Activated CD4-positive, alpha-beta T cell treated with anti-CD3 and anti-CD28 coated beads, Interleukin-2, Interleukin-4, amounts not matched to agents 100 ng/mL and 50 ng/mL, durations not matched to agents 16 hours and 8 hours (primary cell): ENCODE data around the gene TCL1A.

Experiments
- DNase-seq: peaks from one replicate; pipeline ENCODE4 v3.0.0-alpha.2; 2020; ENCODE audit warnings: low spot score

TCL1A gene

DNA sequence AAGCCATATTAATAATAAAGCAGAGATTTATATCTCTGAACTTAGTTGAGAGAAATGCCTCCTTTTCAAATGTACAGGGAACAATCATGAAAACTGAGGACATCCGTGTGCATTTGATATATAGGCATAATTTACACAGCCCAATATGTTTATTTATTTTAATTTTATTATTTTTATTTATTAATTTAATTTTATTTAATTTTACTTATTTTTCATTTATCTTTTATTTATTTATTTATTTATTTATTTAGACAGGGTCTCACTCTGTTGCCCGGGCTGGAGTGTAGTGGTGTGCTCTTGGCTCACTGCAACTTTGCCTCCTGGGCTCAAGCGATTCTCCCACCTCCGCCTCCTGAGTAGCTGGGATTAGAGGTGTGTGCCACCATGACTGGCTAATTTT is 8.4 kb downstream of the TCL1A start:
- no peak for DNase-seq

DNA sequence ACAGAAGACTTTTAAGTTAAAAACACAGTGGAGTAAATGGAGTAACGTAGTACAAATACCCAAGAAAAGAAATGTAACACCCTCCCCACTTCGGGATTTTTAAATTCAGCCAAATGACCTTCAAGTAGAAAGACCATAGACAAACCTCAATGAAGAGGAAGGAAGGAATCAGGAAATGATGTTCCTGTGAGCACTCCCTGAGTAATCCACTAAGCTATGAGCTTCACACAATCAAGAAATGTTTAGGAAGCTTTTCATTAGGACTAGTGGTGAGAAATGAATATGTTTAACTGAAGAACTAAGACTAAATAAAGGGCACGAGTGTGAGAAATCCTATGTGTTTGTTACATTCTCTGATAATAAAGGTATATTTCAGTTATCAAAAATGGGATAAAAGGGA is 10.1 kb downstream of the TCL1A start:
- DNase-seq: no peak

DNA sequence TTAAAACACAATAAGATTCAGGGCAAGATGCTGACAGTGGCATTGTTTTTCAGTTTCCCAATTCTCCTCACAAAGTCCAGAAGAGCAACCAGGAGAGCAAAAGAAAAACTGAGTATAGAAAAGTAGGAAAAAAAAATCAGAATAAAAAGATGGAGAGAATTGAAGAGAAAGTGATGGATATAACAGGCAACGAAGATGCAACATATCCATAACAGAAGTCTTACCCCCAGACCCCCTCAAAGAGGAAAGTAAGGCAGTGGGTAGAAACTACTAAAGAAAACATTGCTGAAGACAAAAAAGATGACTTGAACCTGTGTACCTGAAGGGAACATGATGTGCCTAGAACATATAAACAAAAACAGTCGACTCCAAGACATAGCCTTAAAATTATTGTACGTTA is 10.6 kb downstream of the TCL1A start:
- no peak for DNase-seq

DNA sequence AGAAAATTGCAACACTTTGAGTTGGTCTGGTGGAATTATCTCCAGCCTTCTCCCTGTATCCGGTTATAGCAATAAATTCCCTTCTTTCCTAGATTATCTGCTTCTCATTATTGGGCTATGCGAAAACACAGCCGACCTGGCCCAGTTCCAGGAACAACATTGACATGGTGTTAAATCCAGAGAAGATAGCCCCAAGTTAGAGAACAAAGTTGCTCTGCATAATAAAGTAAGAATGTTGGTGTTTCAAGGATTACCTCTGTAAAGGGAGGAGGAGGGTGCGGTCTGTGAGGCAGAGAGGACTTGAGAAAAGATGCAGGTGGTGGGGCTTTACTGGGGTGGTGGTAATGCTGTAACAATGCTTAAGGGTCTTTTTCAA is 12.1 kb downstream of the TCL1A start:
- DNase-seq: no peak

DNA sequence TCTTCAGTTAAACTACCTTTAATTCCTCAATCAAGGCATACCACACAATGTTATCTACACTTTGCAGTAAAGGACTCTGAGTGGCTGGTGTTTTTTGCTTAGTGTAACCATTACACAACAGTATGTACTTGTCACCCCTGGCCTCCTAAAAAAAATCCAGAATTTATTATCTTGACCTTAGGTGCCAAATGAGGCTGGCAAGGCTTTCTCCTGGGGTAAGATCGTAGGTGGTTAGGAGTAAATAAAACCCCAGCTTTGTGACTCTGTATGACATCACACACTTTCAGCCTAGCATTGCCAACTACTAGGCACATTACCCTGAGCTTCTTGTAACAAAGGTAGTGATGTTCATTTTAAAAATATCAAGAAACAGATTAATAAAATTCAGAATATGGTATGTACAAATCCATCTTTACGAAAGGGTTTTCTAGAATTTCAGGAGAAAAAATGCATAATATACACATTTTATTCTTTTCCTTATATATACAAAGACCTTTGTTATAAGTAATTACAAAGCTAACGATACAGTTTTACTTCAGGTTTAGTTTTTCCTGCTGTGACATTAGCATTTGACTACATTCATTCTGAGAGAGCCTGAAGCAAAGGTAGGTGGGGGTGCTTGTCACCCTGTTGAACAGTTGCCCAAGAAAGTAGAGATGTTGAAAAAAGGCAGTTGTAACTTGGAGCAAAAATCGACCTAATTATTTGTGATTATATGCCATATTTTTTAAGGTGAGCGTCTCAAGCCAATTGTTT is 13.5 kb downstream of the TCL1A start:
- no peak for DNase-seq

DNA sequence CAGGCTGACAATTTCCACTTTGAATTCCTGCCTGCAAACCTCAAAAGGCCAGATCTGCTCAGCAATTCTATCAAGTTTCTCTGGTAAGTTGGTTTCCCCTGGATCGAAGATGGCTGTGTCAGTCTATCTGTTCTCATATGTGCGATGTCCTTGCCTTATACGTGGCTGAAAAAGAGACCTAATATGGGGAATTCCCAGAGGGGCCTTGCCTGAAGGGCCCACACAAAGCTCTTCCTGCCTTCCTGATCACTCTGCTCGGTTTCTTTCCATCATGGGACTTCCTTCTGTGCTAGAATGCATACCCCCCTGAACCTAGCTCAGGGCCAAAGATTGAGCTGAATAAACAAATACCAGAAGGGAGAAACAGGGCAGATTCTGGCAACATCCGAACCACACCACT is 14.5 kb downstream of the TCL1A start:
- no peak for DNase-seq

DNA sequence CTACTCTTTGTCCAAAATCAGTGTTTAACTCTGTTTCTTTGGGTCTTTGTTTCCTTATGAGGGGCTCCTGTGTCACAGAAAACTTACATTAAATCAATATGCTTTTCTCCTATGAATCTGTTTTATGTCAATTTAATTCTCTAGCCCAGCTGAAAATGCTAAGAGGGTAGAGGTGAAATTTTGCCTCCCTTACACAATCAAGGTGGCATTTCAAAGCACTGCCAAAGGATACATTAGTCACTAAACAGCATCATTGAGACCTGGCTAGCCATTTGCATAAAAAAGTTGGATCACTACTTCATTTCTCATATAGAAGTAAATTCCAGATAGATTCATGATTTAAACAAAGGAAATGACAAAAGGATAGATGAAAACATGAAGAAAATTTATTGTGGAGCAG is 15.6 kb downstream of the TCL1A start:
- DNase-seq: no peak

DNA sequence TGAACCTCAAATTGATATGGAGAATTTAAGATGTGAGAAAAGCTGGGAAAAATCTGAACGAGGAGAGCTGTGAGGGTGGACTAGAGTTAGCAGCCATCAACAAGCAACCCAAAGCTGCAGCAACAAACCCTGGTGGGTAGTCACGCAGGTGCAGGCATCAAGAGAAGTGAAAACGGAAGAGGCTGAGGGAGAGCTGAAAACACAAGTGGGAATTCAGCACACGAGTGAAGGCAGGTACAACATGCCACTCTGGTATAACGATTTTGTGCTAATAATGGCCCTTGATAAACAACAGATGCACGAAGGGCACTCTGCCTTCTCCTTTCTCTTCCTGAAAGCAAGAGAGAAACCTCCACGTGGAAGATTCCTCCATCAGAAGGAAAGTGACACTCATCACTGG is 16.2 kb downstream of the TCL1A start:
- no peak for DNase-seq

DNA sequence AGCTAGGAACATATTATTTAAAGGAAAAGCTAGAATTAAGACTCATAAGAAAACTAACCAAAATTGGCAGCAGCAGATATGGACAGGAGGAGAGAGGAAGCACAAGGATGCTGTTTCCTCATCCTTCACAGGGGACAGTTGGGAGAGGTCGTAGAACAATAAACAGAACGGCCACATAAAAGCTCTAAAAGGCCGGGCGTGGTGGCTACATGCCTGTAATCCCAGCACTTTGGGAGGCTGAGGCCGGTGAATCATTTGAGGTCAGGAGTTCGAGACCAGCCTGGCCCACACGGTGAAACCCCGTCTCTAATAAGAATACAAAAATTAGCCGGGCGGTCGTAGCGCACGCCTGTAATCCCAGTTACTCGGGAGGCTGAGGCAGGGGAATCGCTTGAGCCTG is 17.2 kb downstream of the TCL1A start:
- DNase-seq: no peak

DNA sequence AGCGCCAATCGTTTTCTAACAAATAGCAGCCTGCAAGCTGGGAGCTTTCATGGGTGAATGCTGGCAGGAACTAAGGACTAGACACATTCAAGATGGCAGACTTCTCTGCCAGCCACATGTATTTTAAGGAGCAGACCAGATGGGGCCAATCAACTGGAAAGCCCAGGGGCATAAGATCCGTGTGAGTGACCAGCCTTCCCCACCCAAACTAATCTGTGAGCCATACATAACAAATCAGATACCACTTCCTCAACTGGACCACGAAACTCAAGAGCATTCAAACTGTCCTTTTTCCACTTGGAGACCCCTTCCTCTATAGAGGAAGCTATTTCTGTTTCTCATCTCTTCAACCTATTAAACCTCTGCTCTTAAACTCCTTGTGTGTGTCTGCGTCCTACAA is 18.0 kb downstream of the TCL1A start:
- DNase-seq: no peak

DNA sequence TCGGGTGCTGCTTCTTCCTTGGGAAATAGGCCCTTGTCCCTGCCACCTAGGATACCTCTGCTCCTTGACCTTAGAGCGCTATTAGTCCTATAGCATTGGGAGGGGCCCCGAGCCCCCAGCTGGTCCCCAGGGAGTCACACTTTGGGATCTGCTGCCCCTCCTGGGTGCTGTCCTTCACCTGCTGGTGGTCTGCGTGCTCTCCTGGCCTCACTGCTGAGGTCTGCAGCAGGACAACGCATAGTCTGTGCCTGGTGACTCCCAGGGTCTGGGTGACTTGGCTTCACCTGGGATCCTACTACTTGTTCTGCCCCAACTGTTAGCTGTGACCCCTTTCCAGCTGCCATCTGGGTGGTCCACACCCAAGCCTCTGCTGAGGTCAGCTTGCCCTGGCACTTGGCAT is 18.9 kb downstream of the TCL1A start:
- DNase-seq: no peak

DNA sequence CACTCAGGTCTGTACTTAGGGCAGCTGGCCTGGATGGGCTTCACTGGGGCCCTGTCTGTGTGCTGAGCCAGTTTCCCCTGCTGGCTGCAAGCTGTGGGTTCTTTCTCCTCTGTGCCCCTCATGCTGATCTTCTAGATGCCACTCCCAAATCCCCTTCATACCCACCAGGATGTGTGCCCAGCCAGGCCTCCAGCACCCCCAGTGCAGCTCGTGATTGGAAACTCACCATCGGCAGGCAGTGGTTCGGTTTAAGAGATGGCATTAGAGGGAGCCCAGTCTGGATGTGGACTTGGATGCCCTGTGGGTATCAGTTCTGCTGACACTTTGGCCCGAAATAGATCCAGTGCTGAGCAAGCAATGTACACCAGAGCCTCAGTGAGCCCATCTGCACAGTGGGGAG is 21.8 kb downstream of the TCL1A start:
- no peak for DNase-seq

DNA sequence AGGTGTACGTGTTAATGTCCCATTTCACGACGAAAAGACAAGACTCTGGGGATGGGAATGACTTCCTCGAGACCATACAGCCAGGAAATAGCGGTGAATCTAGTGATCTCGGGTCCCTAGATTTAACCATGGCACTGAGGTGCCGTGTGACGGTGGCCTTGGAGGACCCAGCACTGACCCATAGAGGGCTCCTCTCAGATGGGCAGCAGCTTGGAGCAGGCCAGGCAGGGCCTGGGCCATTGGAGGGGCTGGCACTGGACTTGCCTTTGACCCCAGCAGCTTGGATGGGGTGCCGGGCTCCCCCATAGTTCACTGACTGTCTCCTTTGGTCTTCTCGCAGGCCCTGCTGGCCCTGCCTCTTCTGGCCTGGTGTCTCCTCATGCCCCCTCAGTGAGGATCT is 22.3 kb downstream of the TCL1A start:
- DNase-seq: no peak

DNA sequence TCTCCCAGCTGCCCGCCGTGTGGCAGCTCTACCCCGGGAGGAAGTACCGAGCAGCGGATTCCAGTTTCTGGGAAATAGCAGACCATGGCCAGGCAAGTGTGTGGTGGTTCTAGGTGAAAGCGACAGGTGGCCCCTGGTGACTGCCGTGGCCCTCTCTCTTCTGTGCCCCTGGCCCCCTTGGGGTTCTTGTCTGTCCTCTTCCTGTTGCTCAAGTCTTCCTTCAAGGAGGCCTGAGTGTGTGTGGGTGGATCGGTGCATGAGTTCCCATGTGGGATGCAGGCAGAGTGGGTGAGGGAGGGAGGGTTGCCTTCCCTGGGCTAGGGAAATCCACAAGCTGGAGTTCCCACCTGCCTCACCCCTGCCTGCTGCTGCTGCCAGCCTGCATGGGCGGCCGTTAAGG is 23.1 kb downstream of the TCL1A start:
- no peak for DNase-seq

DNA sequence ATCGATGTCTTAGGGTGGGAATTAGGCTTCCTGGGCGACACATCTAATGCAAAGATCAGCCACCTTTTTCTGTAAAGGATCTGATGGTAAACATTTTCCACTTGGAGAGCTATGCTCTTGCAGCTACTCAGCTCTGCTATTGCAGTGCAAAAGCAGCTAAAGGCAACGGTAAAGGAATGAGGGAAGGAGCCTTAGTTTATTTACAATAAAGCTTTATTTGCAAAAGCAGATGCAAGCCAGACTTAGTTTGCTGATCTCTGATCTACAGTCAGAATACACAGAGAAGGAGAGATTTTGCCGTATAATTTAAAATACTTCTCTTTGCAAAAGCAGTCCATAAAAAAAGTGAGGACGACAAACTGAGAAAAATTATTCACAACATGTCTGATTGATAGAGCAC is 24.5 kb downstream of the TCL1A start:
- no peak for DNase-seq

DNA sequence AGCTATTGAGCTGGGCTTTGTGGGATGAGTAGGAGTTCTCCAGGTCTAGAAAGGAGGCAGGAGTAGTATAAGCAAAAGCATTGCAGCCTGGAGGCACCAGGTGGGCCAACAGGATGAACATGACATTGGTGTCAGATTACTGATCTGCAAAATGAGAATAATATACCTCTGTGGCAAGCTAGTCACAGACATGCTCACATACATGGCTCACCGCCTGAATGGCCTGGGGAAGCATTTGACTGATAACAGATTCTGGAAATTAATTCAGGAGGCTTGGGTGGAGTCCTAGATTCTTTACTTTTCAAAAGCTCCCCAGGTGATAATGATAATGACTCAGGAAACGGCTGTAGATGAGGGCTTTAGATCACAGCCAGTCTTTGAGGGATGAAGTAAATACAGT is 27.0 kb downstream of the TCL1A start:
- DNase-seq: no peak

DNA sequence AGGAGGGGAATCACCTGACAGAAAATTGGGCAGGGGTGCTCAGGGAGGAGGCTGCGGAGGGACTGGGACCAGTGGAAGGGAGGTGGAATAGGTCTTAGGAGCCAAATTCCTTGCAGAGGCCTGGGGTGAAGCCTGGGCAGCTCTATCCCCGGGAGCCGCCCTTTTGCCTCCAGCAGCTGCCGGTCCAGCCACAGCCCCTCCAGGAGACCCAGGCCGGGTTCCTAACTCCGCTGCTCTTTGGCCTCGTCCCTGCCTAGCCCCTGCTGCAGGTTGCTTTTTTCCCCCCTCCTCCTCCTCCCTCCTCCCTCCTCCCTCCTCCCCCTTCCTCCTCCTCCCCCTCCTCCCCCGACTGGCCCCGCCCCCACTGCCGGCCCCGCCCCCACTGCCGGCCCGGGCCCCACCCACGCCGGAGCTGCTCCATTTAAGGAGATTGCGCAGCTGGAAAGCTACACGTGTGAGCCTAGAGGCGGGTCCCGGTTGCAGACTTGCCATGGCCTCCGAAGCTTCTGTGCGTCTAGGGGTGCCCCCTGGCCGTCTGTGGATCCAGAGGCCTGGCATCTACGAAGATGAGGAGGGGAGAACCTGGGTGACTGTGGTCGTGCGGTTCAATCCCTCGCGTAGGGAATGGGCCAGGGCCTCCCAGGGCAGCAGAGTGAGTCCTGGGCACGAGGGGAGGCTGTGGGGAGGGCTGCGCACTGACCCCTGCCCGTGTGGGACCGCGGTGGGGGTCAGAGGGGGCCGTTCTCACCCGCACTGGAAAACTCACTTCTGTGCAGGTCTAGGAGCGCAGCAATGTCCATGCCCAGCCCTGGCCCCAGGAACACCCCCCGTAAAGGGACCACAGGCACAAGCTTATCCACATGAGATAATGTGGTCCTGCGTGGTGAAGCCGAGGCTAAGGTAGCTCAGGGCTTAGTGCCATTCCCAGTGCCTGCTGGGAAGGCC is 27.7 kb downstream of the TCL1A start, which contains the start of gene TCL1B:
Gene TCL1B, plus strand, starts transcription at position 449 of the 945 bp plus-strand sequence. Its CDS starts 42 bp downstream, at position 491.
- no peak for DNase-seq

DNA sequence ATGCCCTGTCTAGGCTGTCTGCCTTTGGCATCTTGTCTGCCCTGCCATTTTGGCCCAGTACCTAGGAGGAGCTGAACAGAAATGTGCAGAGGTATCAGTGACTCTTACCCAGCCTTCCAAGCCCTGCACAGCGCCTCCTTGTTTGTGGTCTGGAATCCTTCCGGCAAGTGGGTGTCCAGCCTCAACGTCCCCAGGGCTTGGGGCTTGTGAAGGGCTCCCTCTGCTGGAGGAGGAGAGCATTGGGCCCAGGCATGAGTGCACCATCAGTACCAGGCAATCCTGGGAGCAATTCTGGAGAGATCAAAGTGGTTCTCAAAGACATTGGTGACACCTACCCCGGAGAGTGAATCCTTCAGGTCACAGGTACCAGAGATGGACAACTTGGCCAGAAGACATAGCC is 30.1 kb downstream of the TCL1A start:
- peak; percentile 21 for DNase-seq

DNA sequence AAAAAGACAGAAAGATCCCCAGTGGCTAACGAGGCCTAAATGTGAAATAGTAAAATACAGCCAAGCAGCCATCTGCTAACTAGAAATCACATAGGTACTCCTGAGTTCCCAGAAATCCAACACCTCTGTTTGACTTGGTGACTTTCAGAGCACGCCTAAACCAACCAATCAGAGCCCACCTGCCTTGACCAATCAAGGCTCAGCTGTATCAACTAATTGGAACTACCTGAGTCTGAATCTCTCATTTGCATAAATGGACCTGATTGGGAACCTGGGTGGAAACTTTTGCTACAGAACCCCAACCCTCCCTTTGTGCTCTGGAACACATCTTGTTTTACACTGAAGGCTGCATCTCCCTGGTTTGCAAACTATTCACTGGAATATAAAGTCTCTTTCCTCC is 32.8 kb downstream of the TCL1A start:
- no peak for DNase-seq

DNA sequence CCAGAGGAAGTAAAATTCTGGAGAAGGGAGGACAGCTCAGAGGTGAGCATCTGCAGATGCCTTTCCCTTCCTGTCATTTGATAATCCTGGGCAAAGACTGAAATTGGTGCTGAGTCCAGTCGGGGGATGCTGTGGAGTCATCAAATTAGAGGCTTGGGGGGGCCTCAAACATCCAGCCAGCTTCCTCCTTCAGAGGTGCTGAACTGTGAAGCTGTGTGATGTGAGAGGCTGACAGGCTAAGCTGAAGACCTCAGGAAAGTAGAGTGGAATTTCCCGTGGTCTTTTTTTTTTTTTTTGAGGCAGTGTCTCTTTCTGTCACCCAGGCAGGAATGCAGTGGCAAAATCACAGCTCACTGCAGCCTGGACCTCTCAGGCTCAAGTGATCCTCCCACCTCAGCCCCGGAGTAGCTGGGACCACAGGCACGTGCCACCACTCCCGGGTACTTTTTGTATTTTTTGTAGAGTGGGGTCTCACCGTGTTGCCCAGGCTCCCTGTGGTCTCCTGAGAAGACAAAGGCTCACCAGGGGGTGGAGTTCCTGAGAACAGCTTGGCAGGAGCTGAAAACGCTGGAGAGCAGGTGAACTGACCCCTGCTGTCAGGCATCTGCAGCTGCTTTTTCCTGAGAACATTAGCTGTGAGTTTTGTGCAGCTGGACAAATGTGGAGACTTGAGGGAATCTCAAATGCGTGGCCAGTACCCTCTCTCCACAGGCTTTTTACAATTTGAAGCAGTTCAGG is 33.8 kb downstream of the TCL1A start:
- no peak for DNase-seq

DNA sequence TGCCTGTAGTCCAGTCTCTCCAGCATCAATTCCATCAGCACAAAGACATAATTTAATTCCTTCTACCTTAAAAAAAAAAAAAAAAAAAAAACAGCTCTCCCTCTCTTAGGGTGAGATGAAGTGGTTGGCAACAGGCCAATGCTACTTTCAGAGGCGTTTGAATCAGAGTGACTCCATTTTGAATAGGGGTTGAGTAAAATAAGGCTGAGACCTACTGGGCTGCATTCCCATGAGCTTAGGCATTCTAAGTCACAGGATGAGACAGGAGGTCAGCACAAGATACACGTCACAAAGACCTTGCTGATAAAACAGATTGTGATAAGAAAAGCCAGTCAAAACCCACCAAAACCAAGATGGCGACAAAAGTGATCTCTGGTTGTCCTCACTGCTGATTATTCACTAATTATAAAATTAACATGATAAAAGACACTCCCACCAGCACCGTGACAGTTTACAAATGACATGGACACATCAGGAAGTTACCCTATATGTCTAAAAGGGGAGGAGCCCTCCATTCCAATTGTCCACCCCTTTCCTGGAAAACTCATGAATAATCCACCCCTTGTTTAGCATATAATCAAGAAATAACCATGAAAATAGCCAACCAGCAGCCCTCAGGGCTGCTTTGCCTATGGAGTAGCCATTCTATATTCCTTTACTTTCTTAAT is 34.6 kb downstream of the TCL1A start:
- DNase-seq: no peak

DNA sequence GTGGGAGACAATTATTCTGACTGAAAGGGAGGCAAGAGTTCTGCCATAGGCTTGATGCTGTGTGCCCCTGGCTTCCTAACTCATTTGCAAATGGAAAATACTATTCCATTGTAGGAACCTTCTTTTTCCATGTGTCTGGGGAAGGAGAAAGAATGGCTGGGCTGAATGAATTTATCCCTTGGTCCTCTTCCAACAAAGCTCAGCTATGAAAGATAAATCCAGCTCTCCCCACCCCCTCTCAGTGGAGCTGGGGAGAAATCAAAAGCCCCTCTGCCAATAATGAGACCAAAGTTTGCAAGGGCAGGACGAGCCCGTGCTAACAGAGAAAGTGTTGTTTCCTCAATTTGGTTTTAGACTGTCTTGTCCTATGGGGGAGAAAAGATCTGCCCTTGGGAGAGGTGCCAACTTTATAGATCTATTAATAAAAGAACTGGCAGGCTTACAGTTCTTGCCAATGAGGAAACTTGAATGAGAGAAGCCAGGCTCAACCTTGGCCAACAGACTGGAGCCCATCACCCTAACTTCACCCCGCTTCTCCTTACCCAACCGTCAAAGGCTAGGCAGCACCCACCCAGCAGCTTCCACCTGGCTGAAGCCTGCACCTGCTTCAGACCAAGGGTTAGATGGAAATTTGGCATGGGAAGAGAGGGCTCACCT is 36.6 kb downstream of the TCL1A start:
- no peak for DNase-seq
